Keratinocyte (primary cell): Measurements from ENCODE around the gene SLC22A12. TPM values are rescaled to one million over a fixed set of nuclear protein-coding genes. Genes with fewer than 3 reads are reported as not detected.

ENCODE experiments used
- DNase-seq: peaks from one replicate; pipeline ENCODE4 v3.0.0-alpha.2; 2011; ENCODE audit warnings: low read depth, missing footprints, low spot score
- FAIRE-seq: peaks from 2 replicates; lab custom pipeline; 2011; peaks lifted over from hg19 to GRCh38; lab: Jason Lieb, UNC
- H2AFZ ChIP-seq: 2 replicates; pipeline ENCODE4 v1.6.0; 2012; ENCODE audit warnings: low read length, control low read depth, inconsistent platforms; ENCODE audit not compliant: control insufficient read depth
- H3K27ac ChIP-seq: 2 replicates; pipeline ENCODE4 v1.5.1; 2011; ENCODE audit warnings: low read length; ENCODE audit not compliant: control insufficient read depth, insufficient read depth
- H3K27me3 ChIP-seq: 3 replicates; pipeline ENCODE4 v1.6.0; 2011; ENCODE audit warnings: low read length; ENCODE audit not compliant: control insufficient read depth, insufficient read depth; ENCODE audit errors: extremely low read depth
- H3K36me3 ChIP-seq, 2 experiments: 2 replicates in 1 of 2; 3 replicates in 1 of 2; pipeline ENCODE4 v1.5.1; 2011; ENCODE audit warnings: low read length in 2 of 2, mild to moderate bottlenecking in 1 of 2; ENCODE audit not compliant: control insufficient read depth in 2 of 2, insufficient read depth in 2 of 2; ENCODE audit errors: extremely low read depth in 1 of 2
- H3K4me1 ChIP-seq: 3 replicates; pipeline ENCODE4 v1.5.1; 2011; ENCODE audit warnings: low read length; ENCODE audit not compliant: control insufficient read depth, insufficient read depth; ENCODE audit errors: extremely low read depth
- H3K4me2 ChIP-seq: 3 replicates; pipeline ENCODE4 v1.6.0; 2011; ENCODE audit warnings: low read depth, low read length; ENCODE audit not compliant: control insufficient read depth, insufficient read depth; ENCODE audit errors: extremely low read depth
- H3K4me3 ChIP-seq, 3 experiments: fragments of 200-600 bp in 1 of 3; sonication (generic) in 1 of 3; 2 replicates in 2 of 3; 3 replicates in 1 of 3; pipeline ENCODE4 v1.5.1; 2011 to 2016; ENCODE audit warnings: low read length in 3 of 3, mild to moderate bottlenecking in 3 of 3, control low read depth in 2 of 3, inconsistent platforms in 1 of 3, low read depth in 1 of 3, mixed read lengths in 1 of 3, mixed run types in 1 of 3, moderate library complexity in 1 of 3; ENCODE audit not compliant: control insufficient read depth in 2 of 3, insufficient read depth in 2 of 3; ENCODE audit errors: extremely low read depth in 1 of 3
- H3K79me2 ChIP-seq: 2 replicates; pipeline ENCODE4 v1.6.0; 2012; ENCODE audit warnings: low read length; ENCODE audit not compliant: control insufficient read depth, insufficient read depth
- H3K9ac ChIP-seq: 3 replicates; pipeline ENCODE4 v1.6.0; 2011; ENCODE audit warnings: low read length; ENCODE audit not compliant: control insufficient read depth, insufficient read depth; ENCODE audit errors: extremely low read depth
- H3K9me1 ChIP-seq: 3 replicates; pipeline ENCODE4 v1.6.0; 2011; ENCODE audit warnings: low read length; ENCODE audit not compliant: control insufficient read depth, insufficient read depth; ENCODE audit errors: extremely low read depth
- H3K9me3 ChIP-seq: 2 replicates; pipeline ENCODE4 v1.5.1; 2012; ENCODE audit warnings: low read depth, low read length; ENCODE audit not compliant: control insufficient read depth
- H4K20me1 ChIP-seq: 3 replicates; pipeline ENCODE4 v1.6.0; 2011; ENCODE audit warnings: low read length; ENCODE audit not compliant: control insufficient read depth, insufficient read depth; ENCODE audit errors: extremely low read depth
- CTCF ChIP-seq, 3 experiments: IDR thresholded peaks in 1 of 3; conservative IDR thresholded peaks in 1 of 3; optimal IDR thresholded peaks in 1 of 3; 2 replicates in 2 of 3; 3 replicates in 1 of 3; pipeline versions ENCODE3 to v1.5.1; 2011; ENCODE audit warnings: low read length in 3 of 3, mild to moderate bottlenecking in 3 of 3, moderate library complexity in 2 of 3, control low read depth in 1 of 3, inconsistent platforms in 1 of 3; ENCODE audit not compliant: insufficient read depth in 2 of 3; ENCODE audit errors: extremely low read depth in 1 of 3
- EZH2 ChIP-seq: IDR thresholded peaks from one replicate; pipeline ENCODE4 v1.6.1; 2012; ENCODE audit warnings: inconsistent platforms, mild to moderate bottlenecking, low read length, moderate library complexity
- dilution Hi-C: fragments of 300-500 bp; cut with MboI; formaldehyde crosslinking; loops from one replicate; pipeline ENCODE4 v1.7.0; 2020; ENCODE audit warnings: low sequenced_read_pairs; ENCODE audit not compliant: extremely low pct_ligation_motif_present
- polyA plus RNA-seq, 5 experiments: library from polyadenylated mRNA; depleted of rRNA in 3 of 5; stranded (reverse) in 3 of 5; stranded (forward) in 1 of 5; unstranded in 1 of 5; fragments of >200 nt; gene quantifications; 1 replicate in 1 of 5; 2 replicates in 3 of 5; 3 replicates in 1 of 5; pipeline versions ENCODE4 v1.2.1 to v1.2.3, GENCODE V29; 2011 to 2012; ENCODE audit warnings: missing spikeins in 2 of 5, low read depth in 1 of 5, low replicate concordance in 1 of 5

The SLC22A12 gene
- polyA plus RNA-seq, 1 donor (not counting 4 experiments of a cell fraction or from before 2014, with no cell fraction given), result not detected

- Histone ChIP-seq H3K27ac (no peak overlapping the region), H3K4me1 (no peaks in the 10 kb centered on the region), H3K9ac (no peak overlapping the region), H3K79me2 (no peaks in the 10 kb centered on the region), H3K27me3 (peaks cover 84% of the 10 kb centered on the region), H4K20me1 (no peaks in the 10 kb centered on the region), H3K9me1 (no peaks in the 10 kb centered on the region), H3K4me3 (no peak overlapping the region), H3K36me3 (no peaks in the 10 kb centered on the region), H3K9me3 (no peaks in the 10 kb centered on the region), H3K4me2 (no peak overlapping the region), H2AFZ (no peak overlapping the region)
- no peak for FAIRE-seq
- no peak for DNase-seq
- no peak for TF ChIP-seq EZH2
- no peak for TF ChIP-seq CTCF (optimal IDR thresholded peaks at IDR 0.05 in 1 of 3, IDR thresholded peaks at IDR 0.05 in 1 of 3, conservative IDR thresholded peaks at IDR 0.05 in 1 of 3; ENCODE audit: extremely low read depth in 1 of 3, insufficient read depth in 2 of 3, low read length in 3 of 3)
- dilution Hi-C loops, result no loop called here
These were observed 48.9 kb downstream of the SLC22A12 start for GRCh38 chr11:64639885-64640284.

GRCh38 chr11:64641596-64642417, 50.8 kb downstream of the SLC22A12 start:
- DNase-seq, result no peak
- Histone ChIP-seq H3K9me1 (no peaks in the 10 kb centered on the region), H3K4me2 (no peak overlapping the region), H3K9ac (no peak overlapping the region), H3K36me3 (no peaks in the 10 kb centered on the region), H3K4me1 (no peaks in the 10 kb centered on the region), H4K20me1 (no peaks in the 10 kb centered on the region), H3K4me3 (no peak overlapping the region), H3K27ac (no peak overlapping the region), H3K27me3 (peaks cover 95% of the 10 kb centered on the region), H3K9me3 (no peaks in the 10 kb centered on the region), H2AFZ (no peak overlapping the region), H3K79me2 (no peaks in the 10 kb centered on the region)
- no peak for FAIRE-seq
- dilution Hi-C loops, result no loop called here
- TF ChIP-seq EZH2, result peak; percentile 66
- no peak for TF ChIP-seq CTCF (optimal IDR thresholded peaks at IDR 0.05 in 1 of 3, IDR thresholded peaks at IDR 0.05 in 1 of 3, conservative IDR thresholded peaks at IDR 0.05 in 1 of 3; ENCODE audit: extremely low read depth in 1 of 3, insufficient read depth in 2 of 3, low read length in 3 of 3)
